Natural killer cell (primary cell): ENCODE data around the gene PTPRN2. TPM values are rescaled to one million over a fixed set of nuclear protein-coding genes. Genes with fewer than 3 reads are reported as not detected.

ENCODE experiments used
- ATAC-seq, 3 donors: fragments of 150-1000 bp in 2 of 3; fragments of 200-7000 bp in 1 of 3; cut with Tn5 transposase; 1 replicate in 1 of 3; 2 replicates in 2 of 3; pipeline ENCODE4 v1.10.0; 2021; ENCODE audit warnings: mild to moderate bottlenecking in 2 of 3, moderate library complexity in 2 of 3
- DNase-seq, 2 donors: peaks; one replicate each; pipeline versions ENCODE4 v3.0.0 to v3.0.0-alpha.2; 2013 to 2021; ENCODE audit warnings: mixed read lengths in 1 of 2
- H3K27ac ChIP-seq: one replicate; pipeline ENCODE4 v1.5.1; 2013; ENCODE audit warnings: mild to moderate bottlenecking, low read length
- H3K27me3 ChIP-seq: one replicate; pipeline ENCODE4 v1.6.1; 2013; ENCODE audit warnings: low read length; ENCODE audit not compliant: control insufficient read depth, insufficient read depth
- H3K36me3 ChIP-seq: one replicate; pipeline ENCODE4 v1.6.1; 2013; ENCODE audit warnings: low read length; ENCODE audit not compliant: control insufficient read depth, insufficient read depth
- H3K4me1 ChIP-seq: one replicate; pipeline ENCODE4 v1.6.1; 2013; ENCODE audit warnings: low read length; ENCODE audit not compliant: control insufficient read depth, insufficient read depth
- H3K4me3 ChIP-seq: one replicate; pipeline ENCODE4 v1.5.1; 2013; ENCODE audit warnings: low read length
- H3K9me3 ChIP-seq: one replicate; pipeline ENCODE4 v1.6.1; 2013; ENCODE audit warnings: low read length; ENCODE audit not compliant: control insufficient read depth, insufficient read depth
- H3K27ac Mint-ChIP-seq, 2 donors: one replicate each; pipeline ENCODE4 v1.8.0; 2022; ENCODE audit warnings: mild to moderate bottlenecking in 2 of 2, mixed read lengths in 2 of 2, moderate library complexity in 1 of 2
- H3K27me3 Mint-ChIP-seq, 2 donors: one replicate each; pipeline ENCODE4 v1.8.0; 2022; ENCODE audit warnings: low read depth in 2 of 2, mixed read lengths in 2 of 2
- H3K36me3 Mint-ChIP-seq: one replicate; pipeline ENCODE4 v1.8.0; 2022; ENCODE audit warnings: mixed read lengths
- H3K4me1 Mint-ChIP-seq, 2 donors: one replicate each; pipeline ENCODE4 v1.8.0; 2022; ENCODE audit warnings: mixed read lengths in 2 of 2
- H3K4me3 Mint-ChIP-seq: one replicate; pipeline ENCODE4 v1.8.0; 2022; ENCODE audit warnings: mild to moderate bottlenecking, moderate library complexity, mixed read lengths
- H3K9me3 Mint-ChIP-seq, 2 donors: one replicate each; pipeline ENCODE4 v1.8.0; 2022; ENCODE audit warnings: mixed read lengths in 2 of 2
- CTCF ChIP-seq: fragments of 200-600 bp; IDR thresholded peaks from one replicate; pipeline ENCODE4 v1.8.0; 2022; ENCODE audit warnings: antibody characterized with exemption
- WGBS: methylation state at CpG from one replicate; pipeline ENCODE4 v1.1.7; 2013; ENCODE audit warnings: missing lambda C conversion rate; ENCODE audit not compliant: insufficient coverage; 5-methylcytosine and 5-hydroxymethylcytosine counted together
- intact Hi-C: fragments of 100-400 bp; cut with micrococcal nuclease; formaldehyde crosslinking; loops from one replicate; pipeline ENCODE4 v1.14.2; 2022
- total RNA-seq, 4 donors: library from RNA; stranded (reverse); fragments of 120-200 nt in 1 of 4; gene quantifications; one replicate each; pipeline versions ENCODE4 v1.2.3 to v1.2.4, GENCODE V29; 2013 to 2022

Gene PTPRN2
- total RNA-seq, 3 donors from 2014 or later (not counting 1 experiment from before 2014, with no cell fraction given) = 1.3 to 2.5 (median 1.9) TPM

DNA sequence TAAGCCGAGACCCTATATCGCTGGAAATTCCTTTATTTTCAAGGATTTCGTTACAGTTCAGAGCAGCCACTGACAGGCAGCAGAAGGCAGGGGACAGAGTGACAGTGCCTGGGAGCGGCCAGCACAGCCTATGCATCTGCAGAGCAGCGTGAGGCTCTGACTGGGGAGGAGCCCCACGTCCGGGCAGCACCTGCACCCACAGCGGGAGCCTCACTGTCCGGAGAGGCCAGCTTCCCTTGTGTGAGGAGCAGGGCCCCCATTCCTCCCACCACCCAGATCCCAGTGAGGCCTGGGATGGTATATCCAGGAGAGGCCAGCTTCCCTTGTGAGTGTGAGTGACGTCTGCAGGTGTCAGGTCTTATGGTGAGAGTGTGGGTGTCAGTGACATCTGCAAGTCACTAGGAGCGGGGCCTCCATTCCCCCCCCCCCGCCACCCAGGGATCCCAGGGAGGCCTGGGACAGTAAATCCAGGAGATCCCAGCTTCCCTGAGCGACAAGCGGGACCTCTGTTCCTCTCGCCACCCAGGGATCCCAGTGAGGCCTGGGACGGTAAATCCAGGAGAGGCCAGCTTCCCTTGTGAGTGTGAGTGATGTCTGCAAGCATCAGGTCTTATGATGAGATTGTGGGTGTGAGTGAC is 259.1 kb downstream of the PTPRN2 start:
- H3K4me3 Mint-ChIP-seq = no peak overlapping the region
- WGBS = 87% methylated on average over 15 of the region's 16 CpGs

GRCh38 chr7:158327571-158328180 is 259.9 kb downstream of the PTPRN2 start:
- Mint-ChIP-seq H3K4me3 (no peak overlapping the region), H3K27ac (no peak overlapping the region), H3K4me1 (peaks cover 14 to 21% of the 10 kb centered on the region in 2 donors), H3K27me3 (no peaks in the 10 kb centered on the region), H3K36me3 (no peaks in the 10 kb centered on the region), H3K9me3 (peaks cover 18 to 21% of the 10 kb centered on the region in 2 donors)
- intact Hi-C loops = no loop called here
- Histone ChIP-seq H3K27ac (no peak overlapping the region), H3K4me1 (no peaks in the 10 kb centered on the region), H3K9me3 (peaks cover 24% of the 10 kb centered on the region), H3K27me3 (no peaks in the 10 kb centered on the region), H3K4me3 (no peak overlapping the region), H3K36me3 (no peaks in the 10 kb centered on the region)
- WGBS = 70% methylated on average over 4 of the region's 5 CpGs
- no peak for ATAC-seq
- no peak for DNase-seq
- no peak for TF ChIP-seq CTCF

More for the DNA sequence above, 259.1 kb downstream of the PTPRN2 start:
- ATAC-seq (no peak), DNase-seq (no peak)
- Mint-ChIP-seq H3K27ac (no peak overlapping the region), H3K27me3 (no peaks in the 10 kb centered on the region), H3K9me3 (peaks cover 21 to 26% of the 10 kb centered on the region in 2 donors), H3K36me3 (no peaks in the 10 kb centered on the region), H3K4me1 (peaks cover 19 to 28% of the 10 kb centered on the region in 2 donors)
- Histone ChIP-seq H3K27me3 (no peaks in the 10 kb centered on the region), H3K36me3 (no peaks in the 10 kb centered on the region), H3K4me3 (no peak overlapping the region), H3K4me1 (no peaks in the 10 kb centered on the region), H3K27ac (no peak overlapping the region), H3K9me3 (peaks cover 32% of the 10 kb centered on the region)
- intact Hi-C loops = no loop called here
- no peak for TF ChIP-seq CTCF

DNA sequence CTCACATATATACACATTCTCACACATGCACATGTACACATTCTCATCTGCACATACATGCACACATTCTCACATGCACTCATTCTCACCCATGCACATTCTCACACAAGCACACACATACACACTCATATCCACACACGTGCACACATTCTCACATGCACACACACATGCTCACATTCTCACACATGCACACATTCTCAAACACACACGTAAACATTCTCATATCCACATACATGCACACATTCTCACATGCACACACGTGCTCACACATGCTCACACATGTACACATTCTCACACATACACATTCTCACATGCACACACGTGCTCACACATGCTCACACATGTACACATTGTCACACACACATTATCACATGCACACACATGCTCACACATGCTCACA is 260.6 kb downstream of the PTPRN2 start:
- DNase-seq (no peak), ATAC-seq (no peak)
- Histone ChIP-seq H3K4me3 (no peak overlapping the region), H3K36me3 (no peaks in the 10 kb centered on the region), H3K27me3 (no peaks in the 10 kb centered on the region), H3K4me1 (no peaks in the 10 kb centered on the region), H3K27ac (no peak overlapping the region), H3K9me3 (peaks cover 18% of the 10 kb centered on the region)
- H3K27ac Mint-ChIP-seq = no peak overlapping the region
- H3K27me3 Mint-ChIP-seq = no peaks in the 10 kb centered on the region
- TF ChIP-seq CTCF = no peak
- WGBS = 85% methylated on average over 4 of the region's 4 CpGs
- intact Hi-C loops = no loop called here
- no peak overlapping the region for H3K4me3 Mint-ChIP-seq
- H3K36me3 Mint-ChIP-seq = no peaks in the 10 kb centered on the region
- H3K4me1 Mint-ChIP-seq = peaks cover 7 to 15% of the 10 kb centered on the region in 2 donors
- H3K9me3 Mint-ChIP-seq = peaks cover 15 to 16% of the 10 kb centered on the region in 2 donors
